HG02943 (cell line): Measurements from ENCODE around the gene DGKQ.

Experiments
- ATAC-seq: cut with Tn5 transposase; IDR thresholded peaks from one replicate; pipeline ENCODE4 v1.9.1; 2021; ENCODE audit warnings: mild to moderate bottlenecking, low read depth, moderate library complexity; ENCODE audit not compliant: unreplicated experiment

DGKQ gene

DNA sequence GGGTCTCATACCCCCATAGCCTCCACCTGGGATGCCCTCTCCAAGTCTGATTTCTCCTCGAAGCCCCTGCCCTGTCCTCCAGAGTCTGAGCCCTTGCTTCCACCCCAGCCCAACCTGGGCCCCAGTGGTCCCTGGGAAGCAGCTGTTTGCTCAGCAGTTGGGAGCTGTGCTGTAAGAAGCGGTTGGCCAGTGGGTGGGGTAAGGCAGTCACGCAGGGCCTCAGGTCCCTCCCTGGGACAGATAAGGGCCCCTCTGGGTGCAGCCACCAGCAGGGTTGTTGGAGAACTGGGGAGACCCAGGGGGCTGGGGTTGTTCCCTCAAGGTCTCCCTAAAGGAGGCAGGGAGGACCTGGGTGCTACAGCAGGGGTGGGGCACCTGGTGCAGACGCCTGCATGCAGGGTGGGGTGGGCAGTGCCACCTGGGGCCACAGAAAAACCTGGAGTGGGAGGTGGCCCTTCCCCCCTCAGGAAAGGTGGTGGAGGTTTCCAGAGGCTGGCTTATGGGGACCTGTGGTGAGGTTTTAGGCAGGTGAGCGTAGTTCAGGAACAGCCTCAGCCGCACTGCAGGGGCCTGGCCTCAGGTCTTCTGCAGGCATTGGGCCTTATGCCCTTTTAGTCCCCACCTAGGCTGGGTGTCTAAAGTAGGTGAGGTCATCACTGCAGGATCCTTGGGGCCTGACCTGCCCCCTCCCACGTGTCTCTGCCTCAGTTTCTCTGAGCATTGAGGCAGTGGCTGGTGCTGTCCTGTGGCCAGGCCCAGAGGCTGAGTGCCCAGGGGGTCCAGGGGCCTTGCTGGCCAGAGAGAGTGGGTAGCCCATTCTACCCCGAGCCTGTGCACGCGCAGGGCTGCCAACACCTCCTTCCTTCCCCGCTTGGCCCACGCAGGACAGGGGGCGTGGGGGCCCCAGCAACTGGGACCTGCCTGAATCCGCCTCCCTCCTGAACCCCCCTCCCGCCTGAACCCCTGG, 22.9 kb upstream of the DGKQ start:
- no peak for ATAC-seq

DNA sequence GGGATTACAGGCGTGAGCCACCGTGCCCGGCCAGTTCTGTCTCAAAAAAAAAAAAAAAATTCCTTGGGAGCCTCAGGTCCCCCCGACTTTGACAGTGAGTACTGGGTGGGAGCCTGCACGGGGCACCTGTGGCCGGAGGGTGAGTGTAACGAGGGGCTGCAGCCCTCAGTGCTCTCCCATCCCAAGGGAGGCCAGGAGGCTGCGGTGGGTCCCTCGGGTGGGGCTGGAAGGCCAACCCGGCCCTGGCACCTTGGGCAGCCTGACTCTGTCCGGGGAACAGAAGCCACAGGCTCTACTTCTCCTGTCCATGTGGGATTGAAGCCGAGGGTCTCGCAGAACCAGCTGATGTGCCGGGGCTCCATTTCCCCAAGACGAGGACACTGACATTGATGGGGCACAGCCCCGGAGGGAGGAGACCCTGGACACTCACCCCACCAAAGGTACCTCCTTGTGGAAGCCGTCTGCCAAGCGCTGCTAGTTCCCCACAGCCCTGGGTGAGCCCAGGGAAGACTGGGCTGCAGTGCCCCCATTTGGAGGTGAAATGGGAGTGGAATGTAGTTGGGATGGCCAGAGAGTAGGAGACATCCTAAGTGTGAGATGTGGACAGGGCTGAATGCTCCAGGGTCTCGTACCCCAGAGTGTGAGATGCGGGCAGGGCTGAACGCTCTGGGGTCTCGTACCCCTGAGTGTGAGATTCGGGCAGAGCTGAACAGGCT, 22.1 kb upstream of the DGKQ start:
- ATAC-seq, result no peak

DNA sequence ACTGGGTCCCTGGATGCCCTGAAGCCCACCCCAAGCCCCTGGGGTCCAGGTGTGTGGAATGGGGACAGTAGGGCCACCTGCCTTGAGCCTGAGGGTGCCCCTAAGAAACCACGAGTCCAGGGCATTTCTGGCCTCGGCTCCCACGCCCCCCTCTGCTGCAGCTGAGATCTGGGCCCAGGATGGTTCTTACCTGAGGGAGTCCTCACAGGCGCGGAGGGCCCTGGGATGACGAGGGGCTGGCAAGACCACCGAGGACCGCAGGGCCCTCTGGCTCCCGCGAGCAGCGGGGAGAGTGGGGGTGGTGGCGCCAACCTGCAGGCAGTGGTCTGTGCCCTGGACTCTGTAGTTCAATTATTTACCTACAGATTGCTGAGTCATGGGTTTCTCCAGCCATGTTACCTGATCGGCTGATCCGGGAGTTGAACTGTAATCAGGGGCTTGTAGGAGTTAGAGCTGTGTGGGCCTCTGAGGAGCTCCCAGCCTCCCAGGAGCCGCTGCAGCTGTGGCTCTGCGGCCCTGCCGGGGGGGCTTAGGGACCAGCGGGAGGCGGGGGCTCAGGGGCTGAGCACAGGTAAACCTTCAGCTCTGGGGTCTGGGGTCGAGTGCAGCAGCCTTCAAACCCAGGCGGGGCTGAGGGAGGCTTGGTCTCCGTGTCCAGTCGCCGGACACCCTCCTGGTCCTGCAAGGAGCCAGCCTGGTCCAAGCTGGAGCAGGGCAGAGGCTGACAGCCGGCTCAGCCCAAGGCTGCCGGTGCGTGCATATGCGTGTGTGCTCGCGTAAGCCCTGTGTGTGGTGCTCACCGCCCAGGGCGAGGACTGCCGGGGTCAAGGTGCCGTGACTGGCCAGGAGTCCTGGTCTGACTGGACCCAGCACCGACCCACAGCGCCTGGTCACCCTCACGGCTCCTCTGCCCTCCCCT, 20.0 kb upstream of the DGKQ start, which contains the start of gene SLC26A1:
Gene SLC26A1, minus strand, starts transcription at position 294 of the 919 bp plus-strand sequence. CDS start 1,701 bp downstream, outside the sequence.
- ATAC-seq, result no peak

- ATAC-seq, result no peak
Measured at GRCh38 chr4:992297-993110, 19.1 kb upstream of the DGKQ start.

DNA sequence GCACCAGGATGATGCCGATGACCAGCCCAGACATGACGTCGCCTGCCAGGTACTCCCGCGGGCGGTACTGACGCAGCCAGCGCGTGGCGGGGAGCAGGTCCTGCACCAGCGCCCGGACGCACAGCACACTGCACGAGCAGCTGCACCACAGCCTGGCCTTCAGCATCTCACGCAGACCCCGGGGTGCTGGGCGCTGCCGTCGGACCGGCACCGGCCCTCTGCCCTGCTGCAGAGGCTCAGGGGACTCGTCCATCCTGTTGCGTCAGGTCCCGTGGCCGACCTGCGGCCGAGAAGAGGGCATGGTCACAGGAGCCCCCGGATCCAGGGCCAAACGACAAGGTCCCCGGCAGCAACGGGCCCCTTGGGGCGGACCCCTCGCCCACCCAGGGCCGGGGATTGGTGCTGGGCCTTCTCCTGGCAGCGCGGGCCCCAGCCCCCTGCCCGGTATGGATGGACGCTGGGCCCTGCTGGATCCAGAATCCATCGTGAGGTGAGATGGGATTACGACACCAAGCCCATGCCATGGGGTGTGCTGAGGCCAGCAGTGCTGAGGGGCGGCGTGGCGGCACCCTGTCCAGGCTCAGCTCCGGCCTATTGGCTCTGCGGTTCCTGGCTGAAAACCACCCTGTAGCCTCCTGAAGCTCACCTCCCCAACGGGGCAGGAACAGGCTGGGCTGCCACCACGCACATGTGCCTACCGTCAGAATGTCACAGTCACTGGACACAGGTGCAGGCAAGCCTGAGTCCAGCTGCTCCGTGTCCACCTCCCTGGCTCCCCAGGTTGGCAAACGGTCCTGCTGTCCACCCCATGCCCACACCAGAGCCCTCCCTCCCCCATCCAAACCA, 18.3 kb upstream of the DGKQ start:
- no peak for ATAC-seq

GRCh38 chr4:990746-991367, 17.5 kb upstream of the DGKQ start:
- no peak for ATAC-seq

DNA sequence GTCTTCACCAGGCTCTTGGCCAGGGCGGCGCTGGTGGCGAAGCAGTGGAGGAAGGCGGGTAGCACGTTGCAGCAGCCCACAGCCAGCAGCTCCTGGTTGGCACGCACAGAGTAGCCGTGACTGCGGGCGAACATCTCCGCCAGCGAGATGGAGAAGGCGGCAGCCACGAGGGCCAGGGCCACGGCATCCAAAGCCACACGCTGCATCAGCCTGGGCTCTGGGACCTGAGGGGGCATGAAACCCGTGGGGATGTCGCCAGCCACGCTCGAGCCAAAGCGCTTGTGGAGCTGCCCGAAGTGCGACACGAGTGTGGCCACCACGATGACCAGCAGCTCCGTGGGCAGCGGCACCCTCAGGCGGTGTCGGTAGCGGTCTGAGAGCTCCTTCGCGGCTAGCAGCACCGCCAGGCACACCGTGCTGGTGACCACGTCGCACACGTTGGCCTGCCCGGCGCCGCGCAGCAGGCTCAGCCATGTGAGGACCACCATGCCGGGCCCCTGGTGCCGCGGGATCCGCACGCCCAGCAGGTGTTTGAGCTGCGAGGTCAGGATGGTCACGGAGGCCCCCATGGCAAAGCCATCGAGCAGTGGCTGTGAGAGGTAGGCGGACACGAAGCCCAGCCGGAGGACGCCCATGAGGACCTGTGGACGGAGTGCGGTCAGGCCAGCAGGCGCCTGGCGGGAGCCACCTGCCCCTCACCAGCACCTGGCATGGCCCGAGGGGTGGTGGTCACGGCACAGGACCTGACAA, 16.5 kb upstream of the DGKQ start:
- ATAC-seq, result no peak

DNA sequence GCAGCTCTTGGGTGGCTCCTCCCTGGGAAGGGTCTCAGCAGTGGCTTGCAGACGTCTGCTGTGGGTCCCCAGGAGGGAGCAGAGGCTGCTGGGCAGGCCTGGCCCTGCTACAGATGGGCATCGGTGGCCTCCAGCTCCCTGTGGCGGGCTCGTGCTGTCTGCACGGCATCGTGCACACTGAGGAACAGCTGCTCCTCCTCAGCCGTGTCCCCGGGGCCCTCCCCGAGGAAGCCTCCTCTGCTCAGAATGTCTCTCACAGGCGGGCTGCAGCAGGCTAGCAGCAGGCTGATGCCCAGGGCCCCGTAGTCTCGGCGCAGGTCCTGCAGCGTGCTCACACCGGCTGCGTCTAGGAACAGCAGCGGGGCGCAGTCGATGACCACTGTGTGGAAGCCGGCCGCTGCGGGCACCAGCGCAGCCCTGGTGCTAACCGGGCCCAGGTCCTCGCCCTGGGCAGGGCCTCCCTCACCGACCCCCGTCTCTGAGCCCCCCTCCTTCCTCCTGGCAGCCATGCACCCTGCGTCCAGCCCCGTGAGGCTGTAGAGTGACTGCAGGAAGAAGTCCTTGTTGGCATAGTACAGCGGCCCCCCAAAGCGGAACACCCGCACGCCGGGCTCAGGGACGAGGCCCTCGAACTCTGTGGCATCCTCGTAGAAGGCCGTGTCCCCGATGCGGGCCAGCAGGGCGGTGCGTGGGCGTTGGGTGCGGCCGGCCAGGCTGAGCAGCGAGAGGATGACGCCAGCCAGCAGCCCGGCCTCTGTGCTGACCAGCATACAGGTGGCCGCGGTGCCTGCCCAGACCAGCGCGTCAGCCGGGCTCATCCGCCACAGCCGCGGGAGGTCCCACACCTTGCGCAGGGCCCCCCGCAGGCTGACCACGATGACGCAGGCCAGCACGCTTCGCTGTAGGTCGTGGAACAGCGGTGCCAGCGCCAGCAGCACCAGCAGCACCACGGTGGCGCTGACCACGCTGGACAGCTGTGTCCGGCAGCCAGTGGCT, 15.7 kb upstream of the DGKQ start:
- ATAC-seq, result no peak

- ATAC-seq, result no peak
Measured at GRCh38 chr4:987624-988513, 14.5 kb upstream of the DGKQ start.

- no peak for ATAC-seq
Measured at GRCh38 chr4:986879-987623, 13.7 kb upstream of the DGKQ start, which contains the start of gene IDUA. TSS of gene IDUA (plus strand) at chr4:987044. CDS start at chr4:987085, 41 bp downstream.

GRCh38 chr4:986428-986878, 13.1 kb upstream of the DGKQ start:
- ATAC-seq, result no peak

DNA sequence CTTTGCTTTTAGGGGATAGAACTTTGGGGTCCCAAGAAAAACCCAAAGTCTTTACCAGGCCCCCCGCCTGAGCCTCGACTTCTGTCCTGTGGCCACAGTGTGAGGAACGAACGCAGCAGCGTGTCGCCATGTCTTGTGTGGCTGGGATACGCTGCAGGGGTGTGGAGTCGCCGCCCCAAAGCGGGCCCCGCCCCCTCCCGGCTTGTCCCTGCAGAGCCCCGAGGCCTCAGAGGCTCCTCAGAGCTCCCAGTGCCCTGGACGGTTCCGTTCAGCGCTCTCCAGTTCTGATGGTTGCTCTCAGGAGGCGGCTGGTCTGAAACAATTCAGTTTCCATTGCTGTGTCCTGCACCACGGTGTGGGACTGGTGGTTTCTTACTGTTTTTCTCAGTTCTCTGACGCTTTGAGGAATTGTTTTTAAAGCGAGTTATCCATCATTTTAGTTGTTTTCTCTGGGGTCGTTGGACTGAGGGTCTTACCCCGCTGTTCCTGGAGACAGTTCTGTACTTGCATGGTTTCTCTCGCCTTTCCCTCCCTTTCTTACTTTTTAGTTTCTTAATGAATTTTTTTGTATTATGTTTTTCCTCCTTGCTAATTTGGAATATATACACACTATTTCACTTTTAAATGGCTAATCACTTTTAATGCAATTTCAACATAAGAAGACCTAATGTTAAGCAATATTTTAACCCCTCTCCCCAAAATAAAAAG, 11.9 kb upstream of the DGKQ start:
- no peak for ATAC-seq

DNA sequence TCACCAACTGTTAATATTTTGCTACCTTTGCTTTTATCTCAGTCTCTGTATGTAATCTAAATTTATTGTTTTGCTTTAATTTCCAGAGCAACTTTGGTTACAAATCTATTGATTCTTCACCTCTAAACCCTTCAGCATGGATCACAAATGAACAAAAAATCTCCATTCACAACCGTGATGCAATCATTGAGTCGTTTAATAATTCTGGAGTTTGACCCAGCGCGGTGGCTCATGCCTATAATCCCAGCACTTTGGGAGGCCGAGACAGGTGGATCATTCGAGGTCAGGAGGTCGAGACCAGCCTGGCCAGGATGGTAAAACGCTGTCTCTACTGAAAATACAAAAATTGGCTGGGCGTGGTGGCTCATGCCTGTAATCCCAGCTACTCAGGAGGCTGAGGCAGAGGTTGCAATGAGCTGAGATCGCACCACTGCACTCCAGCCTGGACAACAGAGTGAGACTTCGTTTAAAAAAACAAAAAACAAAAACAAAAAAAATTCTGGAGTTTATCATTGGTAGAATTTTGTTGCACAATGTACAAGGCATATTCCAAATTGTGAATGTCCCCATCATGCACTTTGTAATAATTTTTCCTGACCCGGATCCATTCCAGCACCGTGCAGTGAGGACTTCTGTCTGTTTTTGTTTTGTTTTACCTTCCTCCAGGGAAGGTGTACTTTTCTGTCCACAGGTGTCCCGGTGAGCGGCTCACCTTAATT, 11.1 kb upstream of the DGKQ start:
- no peak for ATAC-seq
